Upper lobe of right lung (tissue), 1 donor: ENCODE data around the gene ESM1. TPM values are rescaled to one million over a fixed set of nuclear protein-coding genes. Genes with fewer than 3 reads are reported as not detected.
"Not testable (repeated sequence)": the region's sequence is repeated elsewhere in the genome, so short reads cannot be mapped to it uniquely, and the experiment has no call there.

Experiments used
- ATAC-seq: fragments of 200-7000 bp; cut with Tn5 transposase; one replicate; pipeline ENCODE4 v1.9.1; 2020; ENCODE audit warnings: mild to moderate bottlenecking, moderate library complexity
- DNase-seq: peaks from one replicate; pipeline ENCODE4 v3.0.0-alpha.2; 2020
- H3K27ac ChIP-seq: fragments of 200-600 bp; one replicate; pipeline ENCODE4 v1.8.0; 2022
- H3K27me3 ChIP-seq: fragments of 200-600 bp; one replicate; pipeline ENCODE4 v1.8.0; 2022; ENCODE audit warnings: mild to moderate bottlenecking
- H3K36me3 ChIP-seq: fragments of 200-600 bp; one replicate; pipeline ENCODE4 v1.8.0; 2022
- H3K4me1 ChIP-seq: fragments of 200-600 bp; one replicate; pipeline ENCODE4 v1.8.0; 2022
- H3K4me3 ChIP-seq: fragments of 200-600 bp; one replicate; pipeline ENCODE4 v1.8.0; 2022; ENCODE audit warnings: mild to moderate bottlenecking
- H3K9me3 ChIP-seq: fragments of 200-600 bp; one replicate; pipeline ENCODE4 v1.8.0; 2022
- intact Hi-C: fragments of 100-400 bp; cut with DNase I; formaldehyde crosslinking; loops from one replicate; pipeline ENCODE4 v1.11.0; 2022
- total RNA-seq: library from RNA; stranded (reverse); fragmentation: NEBNext Ultra II Directional; extraction: Animal tissue kit (Norgen Biotek cat#: 25700); gene quantifications from one replicate; pipeline ENCODE4 v1.2.1, GENCODE V29; 2021
- TF ChIP-seq, protein P1 (sequence below): fragments of 200-600 bp; IDR thresholded peaks from one replicate; pipeline ENCODE4 v1.8.0; 2022; ENCODE audit warnings: antibody characterized with exemption
- donor health status: DM: no; HTN: yes; CAD: no; lungs with severe emphysema.

Gene ESM1
- total RNA-seq, 1 donor from 2014 or later, result 2.7 TPM

DNA sequence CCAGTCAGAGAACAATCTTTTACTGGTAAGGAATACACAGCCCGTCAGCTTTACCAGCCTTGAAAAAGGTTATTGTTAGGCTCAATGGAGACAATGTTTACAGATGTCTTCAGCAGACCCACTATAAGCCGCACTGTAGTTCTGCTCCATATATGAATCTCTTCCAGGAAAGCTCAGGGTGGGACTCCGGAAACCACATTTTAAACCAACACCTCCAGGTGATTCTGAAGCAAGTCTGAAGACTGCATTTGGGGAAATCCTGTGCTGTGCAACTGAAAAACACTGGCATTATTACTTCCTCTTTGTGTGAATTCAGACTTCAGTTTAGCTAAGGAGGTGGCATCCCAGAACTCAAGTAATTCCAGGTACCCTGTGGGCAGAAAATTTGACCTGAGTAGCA, 42.2 kb upstream of the ESM1 start:
- intact Hi-C loops, result no loop called here

DNA sequence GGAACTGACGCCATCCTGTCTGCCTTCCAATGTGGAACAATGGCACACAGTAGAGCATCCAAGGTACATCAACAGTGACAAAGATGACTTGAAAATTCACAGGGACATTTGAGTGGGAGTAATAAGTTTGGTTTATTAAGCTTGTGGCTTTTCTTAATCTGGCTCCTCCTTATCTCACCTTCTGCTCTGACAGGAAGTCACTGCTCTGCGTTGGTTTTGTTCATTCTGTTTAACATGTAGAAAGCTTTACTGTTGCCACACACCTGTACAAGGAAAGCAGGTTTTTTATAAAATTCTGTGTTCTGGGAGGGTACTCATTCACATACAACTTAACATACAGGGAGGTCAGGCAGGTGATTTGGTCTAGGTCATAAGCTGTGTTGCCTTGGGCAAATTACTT, 37.1 kb upstream of the ESM1 start:
- intact Hi-C loops, result no loop called here
- H3K27me3 ChIP-seq, result no peaks in the 10 kb centered on the region
- H3K4me1 ChIP-seq, result no peaks in the 10 kb centered on the region
- no peak overlapping the region for H3K27ac ChIP-seq
- no peaks in the 10 kb centered on the region for H3K9me3 ChIP-seq
- ATAC-seq (no peak), DNase-seq (no peak)
- no peaks in the 10 kb centered on the region for H3K36me3 ChIP-seq
- TF ChIP-seq, protein P1, sequence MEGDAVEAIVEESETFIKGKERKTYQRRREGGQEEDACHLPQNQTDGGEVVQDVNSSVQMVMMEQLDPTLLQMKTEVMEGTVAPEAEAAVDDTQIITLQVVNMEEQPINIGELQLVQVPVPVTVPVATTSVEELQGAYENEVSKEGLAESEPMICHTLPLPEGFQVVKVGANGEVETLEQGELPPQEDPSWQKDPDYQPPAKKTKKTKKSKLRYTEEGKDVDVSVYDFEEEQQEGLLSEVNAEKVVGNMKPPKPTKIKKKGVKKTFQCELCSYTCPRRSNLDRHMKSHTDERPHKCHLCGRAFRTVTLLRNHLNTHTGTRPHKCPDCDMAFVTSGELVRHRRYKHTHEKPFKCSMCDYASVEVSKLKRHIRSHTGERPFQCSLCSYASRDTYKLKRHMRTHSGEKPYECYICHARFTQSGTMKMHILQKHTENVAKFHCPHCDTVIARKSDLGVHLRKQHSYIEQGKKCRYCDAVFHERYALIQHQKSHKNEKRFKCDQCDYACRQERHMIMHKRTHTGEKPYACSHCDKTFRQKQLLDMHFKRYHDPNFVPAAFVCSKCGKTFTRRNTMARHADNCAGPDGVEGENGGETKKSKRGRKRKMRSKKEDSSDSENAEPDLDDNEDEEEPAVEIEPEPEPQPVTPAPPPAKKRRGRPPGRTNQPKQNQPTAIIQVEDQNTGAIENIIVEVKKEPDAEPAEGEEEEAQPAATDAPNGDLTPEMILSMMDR, result no peak
- H3K4me3 ChIP-seq, result no peak overlapping the region

More for the DNA sequence above, 42.2 kb upstream of the ESM1 start:
- TF ChIP-seq, protein P1, result no peak
- Histone ChIP-seq H3K36me3 (no peaks in the 10 kb centered on the region), H3K27ac (no peak overlapping the region), H3K9me3 (no peaks in the 10 kb centered on the region), H3K4me1 (no peaks in the 10 kb centered on the region), H3K4me3 (no peak overlapping the region), H3K27me3 (no peaks in the 10 kb centered on the region)
- ATAC-seq (no peak), DNase-seq (no peak)

DNA sequence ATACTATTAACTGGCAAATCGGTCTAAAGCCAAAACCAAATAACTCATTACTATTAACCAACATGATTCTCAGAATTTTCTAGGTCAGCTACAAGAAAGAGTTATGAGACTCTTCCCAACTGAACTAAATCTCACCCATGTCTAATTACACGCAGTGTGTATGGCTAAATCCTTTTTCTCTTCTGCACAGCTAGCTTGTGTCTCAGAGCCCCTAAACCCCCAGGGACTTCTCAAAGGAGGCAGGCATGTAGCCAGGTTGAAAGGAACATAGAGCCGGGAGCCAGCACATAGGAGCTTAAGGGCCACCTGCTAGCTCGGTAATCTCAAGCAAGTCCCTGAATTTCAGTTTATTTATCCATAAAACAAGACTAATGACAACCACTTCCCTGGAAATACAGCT, 36.4 kb upstream of the ESM1 start:
- no peaks in the 10 kb centered on the region for H3K36me3 ChIP-seq
- no peaks in the 10 kb centered on the region for H3K9me3 ChIP-seq
- ATAC-seq (no peak), DNase-seq (no peak)
- intact Hi-C loops, result no loop called here
- H3K27ac ChIP-seq, result no peak overlapping the region
- no peaks in the 10 kb centered on the region for H3K4me1 ChIP-seq
- TF ChIP-seq, protein P1, result no peak
- no peak overlapping the region for H3K4me3 ChIP-seq
- no peaks in the 10 kb centered on the region for H3K27me3 ChIP-seq

DNA sequence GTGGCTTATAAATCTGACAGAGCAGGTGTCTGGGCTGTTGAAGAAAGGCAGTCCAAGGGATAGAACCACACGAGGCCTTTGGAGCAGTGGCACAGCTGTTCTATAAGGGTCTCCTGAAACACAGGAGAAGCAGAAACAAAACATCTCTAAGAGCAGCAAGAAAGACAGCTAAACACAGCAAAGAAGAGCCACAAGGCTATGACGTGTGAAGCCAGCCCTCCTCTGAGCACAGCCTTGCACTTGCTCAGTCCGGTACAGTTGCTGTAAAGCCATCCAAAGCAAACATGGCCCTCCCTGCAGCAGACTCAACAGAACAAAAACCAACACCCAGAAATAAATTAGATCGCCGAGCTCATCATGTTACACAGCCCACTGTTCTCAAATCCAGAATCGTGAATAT, 36.0 kb upstream of the ESM1 start:
- H3K36me3 ChIP-seq, result no peaks in the 10 kb centered on the region
- no peaks in the 10 kb centered on the region for H3K4me1 ChIP-seq
- ATAC-seq (no peak), DNase-seq (no peak)
- no peaks in the 10 kb centered on the region for H3K27me3 ChIP-seq
- H3K27ac ChIP-seq, result no peak overlapping the region
- H3K4me3 ChIP-seq, result no peak overlapping the region
- intact Hi-C loops, result no loop called here
- H3K9me3 ChIP-seq, result no peaks in the 10 kb centered on the region
- TF ChIP-seq, protein P1, result no peak

DNA sequence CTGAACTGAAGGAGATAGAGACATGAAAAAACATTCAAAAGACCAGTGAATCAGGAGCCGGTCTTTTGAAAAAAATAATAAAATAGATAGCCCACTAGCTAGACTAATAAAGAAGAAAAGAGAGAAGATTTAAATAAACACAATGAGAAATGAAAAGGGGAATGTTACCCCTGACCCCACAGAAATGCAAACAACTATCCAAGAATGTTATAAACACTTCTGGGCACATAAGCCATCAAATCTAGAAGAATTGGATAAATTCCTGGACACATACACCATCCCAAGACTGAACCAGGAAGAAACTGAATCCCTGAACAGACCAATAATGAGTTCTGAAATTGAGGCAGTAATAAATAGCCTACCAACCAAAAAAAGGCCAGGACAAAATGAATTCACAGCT, 24.8 kb upstream of the ESM1 start:
- DNase-seq, H3K4me1 ChIP-seq, H3K9me3 ChIP-seq, ATAC-seq, H3K4me3 ChIP-seq, intact Hi-C loops, H3K27ac ChIP-seq, H3K27me3 ChIP-seq, H3K36me3 ChIP-seq: not testable (repeated sequence)

DNA sequence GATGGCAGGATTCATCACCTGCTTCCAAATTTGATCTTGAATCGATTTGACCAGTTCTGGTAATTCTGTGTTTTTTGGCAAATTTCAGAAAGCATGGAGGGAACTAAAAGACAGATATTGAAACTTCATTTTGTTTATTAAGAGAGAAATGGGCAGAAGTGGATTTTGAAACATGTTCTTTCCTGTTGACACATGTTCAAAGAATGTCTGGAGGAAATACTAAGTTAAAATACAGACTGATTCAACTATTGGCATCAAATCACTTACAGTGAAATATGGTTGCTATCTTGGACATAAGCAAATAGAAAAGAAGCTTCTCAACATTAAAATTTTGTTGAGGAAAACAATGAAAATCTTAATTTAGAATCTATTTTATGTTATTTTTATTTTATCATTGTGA, 19.3 kb upstream of the ESM1 start:
- TF ChIP-seq, protein P1, result no peak
- no peaks in the 10 kb centered on the region for H3K27me3 ChIP-seq
- ATAC-seq, result no peak

More for the DNA sequence above, 19.3 kb upstream of the ESM1 start:
- Histone ChIP-seq H3K36me3 (no peaks in the 10 kb centered on the region), H3K9me3 (no peaks in the 10 kb centered on the region), H3K4me3 (no peak overlapping the region), H3K27ac (no peak overlapping the region), H3K4me1 (no peaks in the 10 kb centered on the region)
- intact Hi-C loops, result no loop called here
- no peak for DNase-seq
